Renal cortical epithelial cell (primary cell): ENCODE data around the gene REELD1. TPM values are rescaled to one million over a fixed set of nuclear protein-coding genes. Genes with fewer than 3 reads are reported as not detected.

ENCODE experiments used
- DNase-seq: peaks from one replicate; pipeline ENCODE4 v3.0.0-alpha.2; 2011; ENCODE audit warnings: low read depth
- total RNA-seq: library from RNA; depleted of rRNA; stranded (reverse); fragments of >200 nt; gene quantifications from 2 replicates; pipeline ENCODE4 v1.2.3, GENCODE V29; 2014

REELD1 gene
- total RNA-seq, 1 donor from 2014 or later = not detected

GRCh38 chr4:146224326-146224966 lies 10.1 kb downstream of the REELD1 start:
- DNase-seq = no peak

DNA sequence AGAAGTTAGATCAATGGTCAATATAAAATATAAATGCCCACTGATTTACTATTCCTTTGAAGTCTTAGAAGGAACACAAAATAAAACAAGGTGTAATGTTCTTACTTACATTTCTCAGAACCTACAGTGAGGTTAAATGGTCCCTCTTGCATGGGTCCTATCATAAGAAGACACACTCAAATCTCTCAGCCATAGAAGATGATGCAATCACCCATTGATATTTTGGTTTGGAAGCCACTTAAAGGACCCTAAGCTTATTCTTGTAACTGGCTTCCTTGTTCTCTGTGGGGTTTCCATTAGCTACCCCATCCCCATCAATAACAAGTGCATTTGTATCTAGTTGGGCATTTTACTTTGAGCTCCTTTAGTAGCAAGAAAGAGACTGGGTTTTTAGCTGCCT lies 15.1 kb downstream of the REELD1 start:
- DNase-seq = no peak

- no peak for DNase-seq
Observed at GRCh38 chr4:146232131-146232722, 17.9 kb downstream of the REELD1 start.

DNA sequence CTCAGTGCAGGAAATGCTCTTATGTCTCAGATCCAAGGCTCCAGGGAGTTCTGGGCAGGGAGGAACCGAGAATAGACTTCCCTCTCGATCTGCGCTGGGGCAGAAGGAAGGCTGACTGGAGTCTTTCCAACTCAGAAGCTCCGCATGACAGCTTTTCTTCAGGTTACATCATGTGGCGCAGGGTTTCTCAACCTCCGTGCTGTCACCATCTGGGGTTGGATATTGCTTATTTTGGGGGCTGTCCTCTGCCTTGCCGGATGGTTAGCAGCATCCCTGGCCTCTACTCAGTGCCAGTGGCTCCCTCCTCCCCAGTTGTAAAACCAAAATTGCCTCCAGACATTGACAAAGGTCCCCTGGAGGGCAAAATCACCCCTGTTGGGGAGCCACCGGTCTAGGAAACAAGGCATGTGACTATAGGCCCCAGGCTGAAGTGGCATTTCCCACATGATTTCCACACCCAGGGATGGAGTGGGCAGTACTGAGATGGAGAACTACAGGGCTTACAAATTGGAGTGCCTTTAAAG lies 21.4 kb downstream of the REELD1 start:
- no peak for DNase-seq

DNA sequence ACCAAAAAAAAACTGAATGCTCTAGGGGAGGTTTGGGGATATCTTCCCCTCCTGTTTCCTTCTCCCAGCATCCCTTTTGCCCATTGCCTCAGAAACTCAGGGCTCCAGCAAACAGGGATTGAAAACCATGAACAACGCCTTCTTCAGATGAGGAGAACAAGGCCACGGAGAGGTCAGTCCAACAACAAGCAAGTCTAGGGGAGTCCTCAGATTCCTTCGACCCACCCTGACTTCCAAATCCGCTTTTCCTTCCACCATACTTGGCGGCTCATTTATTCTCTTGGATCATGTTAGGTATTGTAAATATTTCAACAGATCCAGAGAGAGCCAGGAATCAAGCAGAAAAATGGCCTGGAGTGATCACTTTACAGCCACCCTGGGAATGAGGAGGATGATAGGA lies 21.9 kb downstream of the REELD1 start:
- no peak for DNase-seq

DNA sequence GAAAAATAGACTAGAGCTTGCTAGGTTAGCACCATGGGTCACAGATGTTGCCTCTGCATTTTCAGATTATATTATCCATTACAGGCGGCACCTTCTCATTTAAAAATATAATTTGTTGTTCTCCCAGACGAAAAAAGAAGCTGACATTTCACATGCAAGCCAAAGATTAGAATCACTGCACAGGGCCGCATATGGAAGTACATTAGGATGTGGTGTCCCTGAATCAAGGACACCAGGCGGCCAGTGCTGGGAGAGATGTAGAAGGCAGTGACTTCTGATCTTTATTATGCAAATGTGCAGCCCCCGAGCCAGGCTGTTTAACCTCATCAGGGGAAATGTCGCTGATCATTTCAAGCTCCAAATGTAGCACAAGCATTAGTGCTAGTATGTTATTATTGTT lies 22.8 kb downstream of the REELD1 start:
- no peak for DNase-seq

GRCh38 chr4:146238107-146238506 lies 23.8 kb downstream of the REELD1 start:
- DNase-seq = no peak

DNA sequence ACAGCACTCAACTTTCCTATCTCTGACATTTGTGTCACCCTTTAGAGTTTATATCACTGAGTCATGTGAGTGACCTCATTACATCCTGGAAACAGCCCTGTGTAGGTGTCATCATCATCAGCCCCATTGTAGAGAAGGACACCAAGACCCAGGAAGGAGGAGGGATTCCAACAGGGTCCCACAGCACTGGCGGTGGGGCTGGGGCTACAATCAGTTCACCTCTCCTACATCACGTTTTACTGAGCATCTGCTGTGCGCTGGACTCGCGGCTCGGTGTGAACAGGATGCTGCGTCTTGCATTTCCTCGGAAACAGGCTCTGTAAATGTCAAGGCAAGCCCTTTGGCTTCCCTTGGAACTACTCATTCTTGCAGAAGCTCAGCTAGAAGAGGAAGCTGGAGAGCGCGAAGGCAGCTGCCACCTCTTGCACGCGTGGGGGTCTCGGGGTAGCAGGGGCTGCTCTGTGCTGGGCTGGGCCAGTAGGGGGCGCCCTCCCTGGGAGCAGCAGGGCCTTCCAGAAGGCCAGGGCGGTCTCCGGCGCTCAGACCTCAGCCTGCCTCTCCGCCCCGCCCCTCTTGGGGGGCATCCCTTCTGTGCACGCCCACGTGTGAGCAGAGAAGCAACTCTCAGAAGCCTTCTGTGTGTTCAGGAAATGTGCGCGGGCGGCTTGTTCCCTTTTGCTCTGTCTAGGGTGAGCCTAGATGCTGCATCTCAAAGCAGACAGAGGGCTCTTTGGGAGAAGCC lies 29.0 kb downstream of the REELD1 start:
- no peak for DNase-seq

GRCh38 chr4:146243883-146244277 lies 29.5 kb downstream of the REELD1 start:
- DNase-seq = no peak

DNA sequence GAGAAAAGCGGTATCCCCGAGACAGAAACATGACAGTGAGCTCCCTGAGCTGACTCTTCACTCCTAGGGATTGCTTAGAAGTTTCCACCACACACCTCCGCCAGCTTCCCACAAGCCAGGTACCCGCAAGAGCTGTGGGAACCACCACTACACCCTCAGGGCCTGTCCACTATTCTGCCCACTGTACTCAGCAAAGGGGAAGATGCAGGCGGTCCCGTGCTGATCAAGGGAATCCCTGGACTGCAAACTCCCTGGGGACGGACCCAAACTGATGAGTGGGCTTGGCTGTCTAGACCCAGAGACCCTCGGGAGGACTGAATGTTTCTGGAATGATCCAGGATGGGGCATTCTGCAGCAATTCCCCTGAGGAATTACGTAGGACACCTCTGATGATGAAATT lies 30.2 kb downstream of the REELD1 start:
- no peak for DNase-seq

GRCh38 chr4:146245246-146245645 lies 30.9 kb downstream of the REELD1 start:
- DNase-seq = no peak

DNA sequence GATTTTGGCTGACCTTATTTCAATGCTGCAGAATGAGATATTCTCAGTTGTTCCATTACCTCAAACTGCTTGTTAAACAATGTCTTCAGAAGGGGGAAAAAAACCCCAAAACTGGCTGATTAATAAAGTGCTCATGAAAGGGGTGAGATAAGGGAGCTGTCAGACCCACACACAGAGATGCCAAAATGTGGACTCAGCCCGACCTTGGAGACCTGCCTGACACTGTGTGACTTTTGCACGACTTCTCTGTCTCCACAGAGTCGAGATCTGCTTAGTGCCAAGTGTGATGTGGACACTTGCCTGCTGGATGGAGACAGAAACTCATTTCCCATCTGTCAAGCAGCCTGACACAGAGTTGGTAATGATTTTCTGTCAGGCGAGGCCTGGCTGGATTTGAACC lies 31.5 kb downstream of the REELD1 start:
- DNase-seq = no peak

- no peak for DNase-seq
Observed at GRCh38 chr4:146246381-146246780, 32.0 kb downstream of the REELD1 start.

DNA sequence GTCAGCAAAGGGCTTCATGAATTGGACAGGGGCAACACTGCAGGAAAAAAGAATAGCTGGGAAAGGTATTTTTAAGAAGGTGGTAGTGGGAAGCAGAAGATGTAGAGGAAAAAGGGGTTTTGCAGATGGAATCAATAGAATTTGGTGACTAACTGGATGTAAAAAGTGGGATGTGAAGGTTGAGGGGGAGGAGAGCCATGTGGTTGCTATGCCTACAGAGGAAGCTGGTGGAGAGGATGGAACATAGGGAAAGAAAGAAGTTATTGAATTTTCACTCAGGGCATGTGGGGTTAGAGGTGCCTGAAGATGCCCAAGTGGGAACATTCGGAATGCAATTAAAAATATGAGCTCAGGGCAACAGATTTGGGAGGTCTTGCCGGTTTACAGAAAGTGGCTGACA lies 33.0 kb downstream of the REELD1 start:
- no peak for DNase-seq

- DNase-seq = no peak
Observed at GRCh38 chr4:146252969-146253611, 38.8 kb downstream of the REELD1 start.

- DNase-seq = no peak
Observed at GRCh38 chr4:146255463-146255862, 41.1 kb downstream of the REELD1 start.

- DNase-seq = peak; percentile 7
Observed at GRCh38 chr4:146255874-146256273, 41.5 kb downstream of the REELD1 start.

DNA sequence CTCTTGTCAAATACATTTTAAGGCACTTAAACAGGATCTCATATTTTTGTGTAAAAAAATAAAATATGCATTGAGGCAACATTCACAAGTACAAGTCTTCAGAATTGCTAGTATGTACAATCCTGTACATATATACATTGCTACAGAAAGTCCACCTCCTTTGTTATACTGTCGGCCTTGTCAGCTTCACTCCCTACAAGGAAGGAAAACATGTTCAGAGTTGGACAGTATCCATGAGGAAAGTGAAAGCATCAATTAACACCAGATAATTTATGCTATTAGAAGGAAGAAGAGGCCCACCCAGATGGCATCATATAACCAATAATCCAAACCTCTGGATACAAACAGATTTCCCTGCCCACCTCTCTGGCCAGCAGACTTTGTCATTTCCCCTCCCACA lies 42.0 kb downstream of the REELD1 start:
- DNase-seq = no peak

- no peak for DNase-seq
Observed at GRCh38 chr4:146257511-146257910, 43.2 kb downstream of the REELD1 start.

DNA sequence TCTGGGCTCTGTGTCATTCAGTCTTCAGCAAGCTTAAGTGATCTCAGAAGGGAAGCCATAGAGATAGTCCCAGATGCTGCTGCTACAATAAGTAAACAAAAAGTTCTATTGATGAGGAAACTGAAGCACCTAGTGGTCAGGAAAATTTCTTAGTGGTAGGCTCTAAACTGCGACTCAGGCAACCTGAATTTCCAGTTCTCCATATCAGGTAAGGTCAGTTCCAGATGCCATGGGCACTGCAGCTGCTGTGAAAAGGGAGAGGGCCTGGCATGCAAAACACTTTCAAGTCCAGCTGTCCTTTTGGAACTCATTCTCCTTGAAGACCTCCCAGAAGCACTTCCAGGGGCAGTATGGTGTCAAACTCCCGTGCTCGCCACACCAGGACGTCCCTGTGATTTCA lies 46.2 kb downstream of the REELD1 start:
- DNase-seq = no peak

DNA sequence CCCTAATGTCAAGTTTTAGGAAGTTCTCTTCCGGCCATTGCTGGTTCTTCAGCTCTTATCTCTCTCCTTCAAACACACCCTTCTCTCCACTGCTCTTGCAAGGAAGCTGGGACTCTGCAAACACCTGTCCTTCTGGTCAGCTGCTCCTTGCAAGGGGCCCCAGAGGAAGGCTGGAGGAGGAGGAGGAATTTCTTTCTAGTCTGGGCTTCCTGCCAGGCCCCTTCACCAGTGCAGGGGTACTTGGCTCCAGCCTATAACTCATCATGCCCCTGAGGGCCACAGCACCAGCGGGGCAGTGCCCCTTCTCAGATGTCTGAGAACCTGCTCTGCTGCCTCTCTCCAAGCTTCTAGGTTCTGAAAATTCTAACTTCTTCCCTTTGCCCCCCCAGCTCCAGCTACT lies 46.7 kb downstream of the REELD1 start:
- DNase-seq = no peak

- DNase-seq = no peak
Observed at GRCh38 chr4:146263793-146264192, 49.5 kb downstream of the REELD1 start.
